NB4 (cell line): ENCODE data around the gene PNMA8C.
A peak's percentile ranks its signal among the peaks of the same experiment; 100 is the strongest.
"Not testable (repeated sequence)": the region's sequence is repeated elsewhere in the genome, so short reads cannot be mapped to it uniquely, and the experiment has no call there.

Experiments
- DNase-seq: peaks from one replicate; pipeline ENCODE4 v3.0.0; 2010; ENCODE audit warnings: low read depth
- H3K4me3 ChIP-seq: one replicate; pipeline ENCODE4 v1.5.1; 2011; ENCODE audit warnings: mild to moderate bottlenecking, low read depth, low read length, moderate library complexity
- MAX ChIP-seq: IDR thresholded peaks from 2 replicates; pipeline ENCODE4 v1.6.1; 2011; ENCODE audit warnings: low read depth, low read length
- MYC ChIP-seq: IDR thresholded peaks from 2 replicates; pipeline ENCODE4 v1.6.1; 2011; ENCODE audit warnings: low read depth, low read length
- POLR2A ChIP-seq: IDR thresholded peaks from 2 replicates; pipeline ENCODE4 v1.6.1; 2011; ENCODE audit warnings: mild to moderate bottlenecking; ENCODE audit not compliant: insufficient read length; ENCODE audit errors: extremely low read depth
- TF ChIP-seq, protein P1 (sequence below): IDR thresholded peaks from one replicate; pipeline ENCODE4 v1.5.1; 2012; ENCODE audit warnings: low read depth, low read length

The PNMA8C gene

GRCh38 chr19:46380690-46381089 lies 48.0 kb downstream of the PNMA8C start:
- TF ChIP-seq, protein P1, sequence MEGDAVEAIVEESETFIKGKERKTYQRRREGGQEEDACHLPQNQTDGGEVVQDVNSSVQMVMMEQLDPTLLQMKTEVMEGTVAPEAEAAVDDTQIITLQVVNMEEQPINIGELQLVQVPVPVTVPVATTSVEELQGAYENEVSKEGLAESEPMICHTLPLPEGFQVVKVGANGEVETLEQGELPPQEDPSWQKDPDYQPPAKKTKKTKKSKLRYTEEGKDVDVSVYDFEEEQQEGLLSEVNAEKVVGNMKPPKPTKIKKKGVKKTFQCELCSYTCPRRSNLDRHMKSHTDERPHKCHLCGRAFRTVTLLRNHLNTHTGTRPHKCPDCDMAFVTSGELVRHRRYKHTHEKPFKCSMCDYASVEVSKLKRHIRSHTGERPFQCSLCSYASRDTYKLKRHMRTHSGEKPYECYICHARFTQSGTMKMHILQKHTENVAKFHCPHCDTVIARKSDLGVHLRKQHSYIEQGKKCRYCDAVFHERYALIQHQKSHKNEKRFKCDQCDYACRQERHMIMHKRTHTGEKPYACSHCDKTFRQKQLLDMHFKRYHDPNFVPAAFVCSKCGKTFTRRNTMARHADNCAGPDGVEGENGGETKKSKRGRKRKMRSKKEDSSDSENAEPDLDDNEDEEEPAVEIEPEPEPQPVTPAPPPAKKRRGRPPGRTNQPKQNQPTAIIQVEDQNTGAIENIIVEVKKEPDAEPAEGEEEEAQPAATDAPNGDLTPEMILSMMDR, result no peak
- no peak for TF ChIP-seq POLR2A
- TF ChIP-seq MAX, result no peak
- TF ChIP-seq MYC, result no peak
- H3K4me3 ChIP-seq, result no peak overlapping the region
- DNase-seq, result no peak

DNA sequence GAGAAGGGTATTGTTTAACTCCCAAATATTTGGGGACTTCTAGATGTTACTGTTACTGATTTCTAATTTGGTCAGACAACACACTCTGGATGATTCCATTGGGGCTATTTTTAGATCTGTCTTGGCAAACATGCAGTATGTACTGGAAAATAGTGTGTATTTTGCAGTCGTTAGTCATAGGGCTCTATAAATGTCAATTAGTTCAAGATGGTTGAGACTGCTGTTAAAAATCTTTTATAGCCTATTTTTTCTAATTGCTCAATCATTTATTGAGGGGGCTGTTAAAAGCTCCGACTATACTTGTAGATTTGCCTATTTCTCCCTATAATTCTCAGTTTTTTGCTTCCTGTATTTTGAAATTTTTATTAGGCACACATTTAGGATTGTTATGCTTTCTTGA lies 50.5 kb downstream of the PNMA8C start:
- TF ChIP-seq MYC (no peak), POLR2A (no peak), MAX (no peak)
- TF ChIP-seq, protein P1, result no peak
- DNase-seq, result no peak
- H3K4me3 ChIP-seq, result no peak overlapping the region

GRCh38 chr19:46376241-46377153 lies 52.2 kb downstream of the PNMA8C start:
- peak; percentile 6 for DNase-seq
- no peak overlapping the region for H3K4me3 ChIP-seq
- TF ChIP-seq MAX (no peak), POLR2A (no peak), MYC (no peak)
- TF ChIP-seq, protein P1, result no peak

GRCh38 chr19:46375476-46376067 lies 53.2 kb downstream of the PNMA8C start:
- H3K4me3 ChIP-seq, DNase-seq: not testable (repeated sequence)
